Stimulated activated CD4-positive, alpha-beta T cell treated with anti-CD3 and anti-CD28 coated beads, Interleukin-15, amount 100 ng/mL, for 1 hour (primary cell): ENCODE measurements around the gene RPL10A.

Experiments
- DNase-seq, 2 donors: peaks; one replicate each; pipeline ENCODE4 v3.0.0-alpha.2; 2020; ENCODE audit warnings: low read depth in 1 of 2, low spot score in 1 of 2

RPL10A gene

DNA sequence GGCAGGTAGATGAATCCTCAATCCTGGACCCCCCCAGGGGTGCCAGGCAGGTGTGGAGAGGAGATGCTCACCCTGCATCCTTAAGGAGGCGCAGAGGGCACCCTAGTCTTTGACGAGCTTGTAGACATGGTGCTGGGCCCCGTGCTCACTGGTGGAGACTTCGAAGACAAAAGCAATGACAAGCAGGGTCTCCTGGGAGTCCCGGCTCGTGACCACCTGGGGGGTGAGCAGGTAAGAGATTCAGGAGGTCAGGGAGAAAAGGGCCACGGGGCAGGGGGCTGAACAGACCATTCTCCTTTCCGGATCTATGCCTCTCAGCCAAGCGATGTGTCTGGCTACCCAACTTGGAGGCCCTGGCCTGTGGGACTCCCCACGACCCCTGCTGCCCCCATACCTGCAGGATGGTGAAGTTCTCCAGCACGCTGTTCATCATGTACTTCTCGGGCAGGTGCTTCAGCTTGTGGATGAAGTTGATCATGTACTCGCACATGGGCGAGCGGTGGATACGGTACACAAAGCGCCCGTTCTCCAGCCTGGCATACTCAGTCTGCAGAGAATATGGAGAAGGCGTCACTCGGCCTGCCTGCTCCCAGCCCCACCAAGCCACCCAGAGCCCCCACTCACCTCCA is 6.9 kb downstream of the RPL10A start:
- DNase-seq, result no peak

DNA sequence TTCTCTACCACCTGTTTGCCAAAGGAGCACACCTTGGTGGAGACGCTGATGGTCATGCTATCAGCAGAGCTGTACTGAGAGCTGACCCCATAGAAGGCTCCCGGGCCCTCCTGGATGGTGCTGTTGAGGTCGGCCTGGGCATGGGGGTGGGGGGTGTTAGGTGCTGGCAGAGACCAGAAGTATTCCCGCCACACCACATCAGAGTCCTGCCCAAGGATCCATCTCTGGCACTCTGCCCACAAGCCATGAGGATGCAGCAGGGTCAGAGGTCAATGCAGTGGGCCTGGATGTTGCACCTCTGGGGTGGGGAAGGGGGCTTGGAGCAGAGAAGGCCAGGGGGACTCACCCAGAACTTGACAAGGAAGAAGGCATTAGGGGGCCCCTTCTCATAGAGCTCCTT is 7.4 kb downstream of the RPL10A start:
- DNase-seq, result no peak

DNA sequence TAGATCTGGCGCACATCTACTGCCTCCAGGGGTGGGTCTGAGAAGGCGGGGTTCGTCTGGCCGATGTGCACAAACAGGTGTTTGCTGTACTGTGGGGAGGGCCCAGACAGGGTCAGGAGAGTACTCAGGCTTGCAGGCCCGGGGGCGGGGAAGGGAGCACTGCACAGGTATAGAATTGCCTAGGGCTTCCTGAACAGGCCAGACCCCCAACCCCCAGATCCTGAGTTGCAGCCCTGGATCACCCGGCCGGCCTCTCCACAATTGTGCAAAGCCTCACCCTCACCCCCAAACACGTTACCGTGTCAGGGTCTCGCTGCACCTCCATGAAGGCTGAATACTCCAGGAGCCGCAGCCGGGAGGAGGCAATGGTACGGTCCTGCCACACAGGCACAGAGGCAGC is 7.8 kb downstream of the RPL10A start:
- no peak for DNase-seq

DNA sequence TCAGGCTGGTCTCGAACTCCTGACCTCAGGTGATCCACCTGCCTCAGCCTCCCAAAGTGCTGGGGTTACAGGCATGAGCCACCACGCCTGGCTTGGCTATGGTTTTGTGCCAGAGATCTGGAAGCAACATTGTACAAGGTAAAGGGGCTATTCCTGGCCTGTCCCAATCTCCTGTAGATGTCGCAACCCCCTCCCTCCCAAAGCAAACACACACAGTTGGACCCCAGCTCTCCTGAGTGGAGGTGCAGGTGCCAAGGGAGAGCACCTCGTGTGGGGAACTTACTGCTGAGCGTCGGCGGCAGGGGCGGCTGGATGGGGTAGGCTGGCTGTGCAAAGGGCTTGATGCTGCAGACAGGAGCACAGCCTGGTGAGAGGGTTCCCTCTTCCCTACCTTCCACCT is 8.8 kb downstream of the RPL10A start:
- no peak for DNase-seq

DNA sequence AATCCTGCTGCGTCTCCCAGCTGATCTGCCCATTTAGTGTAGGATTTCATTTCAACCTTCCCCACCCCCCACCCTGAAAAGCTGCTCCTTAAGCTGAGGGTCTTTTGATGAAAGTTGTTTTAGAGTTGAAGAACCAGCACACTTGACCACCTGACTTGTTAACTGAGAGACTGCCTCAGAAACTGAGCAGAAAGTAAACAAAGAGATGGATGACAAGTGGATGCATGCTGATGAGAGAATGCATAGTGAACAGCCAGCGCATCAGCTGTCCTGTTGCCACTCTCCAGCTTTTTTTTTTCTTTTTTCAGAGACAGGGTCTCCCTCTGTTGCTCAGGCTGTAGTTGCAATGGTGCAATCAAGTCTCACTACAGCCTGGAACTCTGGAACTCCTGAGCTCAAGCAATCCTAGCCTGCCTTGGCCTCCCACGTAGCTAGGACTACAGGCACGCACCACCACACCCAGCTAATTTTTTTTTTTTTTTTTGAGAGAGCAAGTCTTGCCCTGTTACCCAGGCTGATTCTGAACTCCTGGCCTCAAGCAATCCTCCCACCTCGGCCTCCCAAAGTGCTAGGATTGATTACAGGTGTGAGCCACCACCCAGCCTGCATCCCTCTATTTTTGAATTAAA is 9.5 kb downstream of the RPL10A start:
- no peak for DNase-seq

DNA sequence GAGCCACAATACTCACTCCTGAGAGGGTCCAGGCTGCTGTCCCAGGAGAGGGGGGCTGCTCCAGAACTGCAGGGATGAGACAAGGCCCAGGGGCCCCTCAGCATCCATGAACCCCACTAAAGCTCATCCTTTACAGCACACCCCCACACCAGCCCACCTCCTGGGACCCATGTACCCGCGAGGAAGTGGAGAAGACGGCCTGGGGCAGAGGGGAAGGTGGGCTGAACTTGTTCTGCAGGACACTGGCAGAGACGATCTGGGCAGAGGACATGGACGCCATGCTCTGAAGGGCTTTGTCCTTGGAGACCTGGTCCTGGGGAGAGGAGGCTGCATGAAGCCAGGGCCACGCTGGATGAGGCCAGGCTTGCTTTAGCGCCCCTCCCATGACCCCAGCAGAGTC is 10.1 kb downstream of the RPL10A start:
- no peak for DNase-seq

DNA sequence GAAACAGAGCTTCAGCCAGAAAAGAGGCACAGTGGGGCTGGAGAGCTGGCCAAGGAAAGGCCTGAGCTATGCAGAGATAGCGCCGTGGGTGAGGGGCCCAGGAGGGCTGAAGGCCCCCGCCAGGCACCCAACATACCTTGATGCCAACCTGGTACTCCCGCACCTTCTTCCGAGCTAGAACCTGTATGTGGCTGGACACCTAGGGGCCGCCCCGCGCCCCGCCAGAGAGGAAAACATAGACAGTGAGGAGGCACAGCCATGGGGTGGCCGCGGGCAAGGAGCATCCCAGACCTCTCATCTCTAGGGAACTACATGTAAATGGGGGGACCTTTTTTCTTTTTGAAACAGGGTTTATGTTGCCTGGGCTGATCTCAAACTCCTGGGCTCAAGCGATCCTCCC is 12.0 kb downstream of the RPL10A start:
- no peak for DNase-seq

DNA sequence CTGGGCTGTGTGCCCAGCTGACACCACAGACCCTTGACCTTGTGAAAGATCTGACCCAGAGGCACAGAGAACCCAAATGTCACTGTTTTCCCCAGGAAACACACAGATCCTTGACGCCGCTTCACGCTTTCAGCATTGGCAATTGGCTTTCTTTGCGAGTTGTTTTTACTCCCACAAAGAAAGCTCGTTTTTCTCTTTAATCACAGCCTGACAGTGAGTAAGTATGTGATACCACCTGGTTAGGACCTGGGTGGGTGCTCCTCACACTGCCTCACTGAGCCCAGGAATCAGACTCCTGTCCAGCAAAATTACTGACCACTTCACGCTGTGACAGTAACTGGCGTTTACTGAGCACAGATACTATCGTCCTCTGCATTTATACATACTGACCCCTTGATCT is 13.0 kb downstream of the RPL10A start:
- no peak for DNase-seq

DNA sequence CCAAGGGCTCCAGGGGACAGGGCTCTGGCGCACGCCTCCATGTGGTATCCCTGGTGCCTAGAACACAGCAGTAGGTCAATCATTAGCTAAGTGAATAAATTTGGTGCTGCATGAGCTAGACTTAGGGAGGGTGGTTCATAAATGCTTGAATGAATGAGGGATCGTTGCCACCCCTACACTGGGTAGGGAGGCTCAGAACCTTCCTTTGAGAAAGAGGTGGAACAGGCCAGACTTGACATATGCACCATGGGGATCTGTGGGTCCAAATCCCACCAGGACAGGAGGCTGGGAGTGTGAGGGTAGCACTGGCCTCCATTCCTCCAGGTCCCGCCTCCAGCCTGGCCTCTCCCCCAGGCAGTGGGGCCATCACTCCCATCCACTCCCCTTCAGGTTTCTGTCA is 14.9 kb downstream of the RPL10A start:
- DNase-seq, result no peak

DNA sequence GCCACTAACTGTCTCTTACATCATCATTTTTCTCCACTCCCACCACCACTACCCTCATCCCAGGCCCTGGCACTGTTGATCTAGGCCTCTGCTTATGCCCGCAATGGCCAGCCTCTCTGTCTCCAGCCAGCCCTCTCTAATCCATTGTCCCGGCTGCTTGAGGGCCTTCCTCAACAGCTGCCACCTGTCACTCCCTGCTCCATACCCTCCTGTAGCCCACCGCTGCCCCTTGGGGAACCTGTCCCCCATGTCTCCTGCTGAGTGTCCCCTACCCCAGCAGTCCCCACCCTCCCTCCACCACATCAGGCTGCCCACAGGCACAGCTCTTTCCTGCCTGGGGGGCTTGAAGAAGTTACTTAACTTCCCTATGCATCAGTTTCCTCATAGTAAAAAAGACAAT is 15.3 kb downstream of the RPL10A start:
- no peak for DNase-seq

DNA sequence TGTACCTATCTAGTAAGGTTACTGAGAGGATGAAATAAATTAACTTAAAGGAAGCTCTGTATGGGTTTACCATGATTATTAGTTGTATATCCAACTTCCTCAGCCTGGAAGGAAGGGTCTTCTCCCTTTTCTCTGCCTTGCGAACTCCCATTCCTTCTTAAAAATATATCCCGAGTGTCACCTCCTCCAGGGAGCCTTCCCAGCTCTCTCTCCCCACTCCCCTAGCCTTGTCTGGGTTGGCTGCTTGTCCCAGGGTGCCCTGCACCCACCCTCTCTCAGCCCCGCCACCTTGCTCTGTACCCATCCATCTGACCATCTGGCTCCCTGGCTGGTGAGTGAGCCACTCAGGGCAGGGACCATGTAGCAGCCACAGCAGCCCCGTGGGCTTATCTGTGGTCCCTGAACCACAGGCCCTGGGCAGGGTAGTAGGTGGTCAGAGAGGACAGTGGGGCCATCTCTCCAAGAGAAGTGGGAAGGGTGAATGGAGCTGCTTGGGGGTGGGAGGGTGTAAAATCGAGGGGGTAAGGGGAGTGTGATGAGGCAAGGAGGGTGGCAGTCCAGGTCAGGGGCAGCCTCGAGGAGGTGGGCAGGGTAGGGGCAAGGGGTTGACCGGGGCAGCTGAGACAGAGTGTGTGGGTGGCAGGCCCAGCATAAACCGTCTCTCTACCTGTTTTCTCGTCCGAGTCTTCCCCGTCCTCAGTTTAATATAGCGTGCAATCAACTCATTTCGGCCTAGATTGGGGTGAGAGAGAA is 15.9 kb downstream of the RPL10A start:
- DNase-seq, result no peak

DNA sequence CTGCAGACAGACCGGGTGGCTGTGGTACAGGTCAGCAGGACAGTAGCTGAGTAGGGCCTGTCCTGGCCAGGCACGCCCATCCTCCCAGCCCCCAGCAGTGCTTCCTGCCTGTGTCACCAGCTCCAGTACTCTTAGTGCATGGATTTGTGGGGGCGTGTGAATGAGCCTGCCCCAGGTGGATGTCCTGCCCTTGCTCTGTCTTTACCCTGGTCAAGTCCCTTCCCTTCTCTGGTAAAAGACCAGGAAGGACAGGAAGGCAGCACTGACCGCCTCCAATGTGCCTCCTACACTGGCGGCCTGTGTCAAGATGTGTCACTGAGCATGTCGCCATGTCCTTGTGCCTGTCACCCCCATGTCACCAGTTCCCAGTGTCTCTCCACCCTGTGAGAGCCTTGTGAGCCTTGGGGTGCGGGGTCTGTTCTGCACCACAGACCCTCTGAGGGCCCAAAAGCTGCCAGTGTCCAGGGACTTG is 16.8 kb downstream of the RPL10A start:
- no peak for DNase-seq

DNA sequence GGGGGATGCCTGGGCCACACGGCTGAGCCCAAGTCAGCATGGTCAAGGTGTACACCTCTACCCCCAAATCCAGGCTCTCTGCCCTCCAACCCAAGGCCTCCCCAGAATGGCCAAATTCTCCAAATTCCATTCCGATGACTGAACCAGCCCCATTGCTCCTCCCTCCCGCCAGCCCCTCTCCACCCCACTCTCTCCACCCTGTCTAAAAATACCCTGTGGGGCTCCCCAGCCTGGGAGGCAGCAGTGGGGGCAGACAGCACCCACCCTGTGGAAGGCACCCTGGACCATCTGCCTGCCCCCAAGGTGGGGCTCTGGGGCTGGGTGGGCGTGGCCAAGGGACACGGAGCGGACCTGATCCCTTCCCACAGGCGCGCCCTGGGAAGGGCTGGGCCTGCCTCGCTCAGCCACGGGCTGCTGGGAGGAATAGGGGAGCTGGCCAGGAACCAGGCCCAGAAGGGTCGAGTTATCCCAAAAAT is 17.2 kb downstream of the RPL10A start:
- no peak for DNase-seq

DNA sequence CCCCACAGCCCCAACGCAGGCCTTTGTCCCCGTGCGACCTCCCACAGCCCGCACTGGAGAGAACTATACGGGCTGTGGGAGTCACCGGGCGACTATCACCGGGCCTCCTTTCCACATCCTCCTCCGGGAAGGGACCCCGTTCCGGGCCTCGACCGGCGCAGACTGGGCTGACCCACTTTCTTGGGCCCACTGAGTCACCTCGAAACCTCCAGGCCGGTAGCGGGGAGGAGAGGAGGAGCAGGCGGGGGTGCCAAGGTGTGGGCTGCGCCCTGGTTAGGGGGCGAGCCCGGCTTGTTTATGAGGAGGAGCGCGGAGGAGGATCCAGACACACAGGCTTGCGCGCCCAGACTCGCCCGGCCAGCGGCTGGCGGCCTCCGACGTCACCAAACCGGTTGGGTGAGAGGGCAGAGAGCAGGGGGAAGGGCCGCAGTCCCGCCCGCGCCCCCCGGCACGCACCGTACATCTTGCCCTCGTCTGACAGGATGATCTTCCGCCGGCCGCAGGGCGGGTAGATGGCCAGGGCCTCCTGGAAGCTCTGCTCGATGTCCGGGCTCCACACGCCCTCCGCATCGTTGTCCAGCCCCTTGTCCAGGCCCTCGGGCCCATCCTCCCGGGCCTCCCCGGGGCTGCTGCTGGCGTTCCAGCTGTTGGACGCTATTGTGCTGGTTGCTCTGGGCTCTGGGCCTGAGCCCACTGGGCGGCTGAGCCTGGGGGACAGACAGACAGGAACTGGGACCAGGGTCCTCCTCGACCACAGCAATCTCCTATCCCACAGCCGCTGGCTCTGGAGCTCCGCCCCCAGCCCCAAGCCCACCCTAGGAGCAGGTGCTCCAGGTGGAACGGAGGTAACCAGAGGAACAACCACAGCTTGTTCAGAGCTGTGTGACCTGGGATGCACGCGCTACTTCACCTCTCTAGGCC is 18.1 kb downstream of the RPL10A start:
- DNase-seq, result no peak

DNA sequence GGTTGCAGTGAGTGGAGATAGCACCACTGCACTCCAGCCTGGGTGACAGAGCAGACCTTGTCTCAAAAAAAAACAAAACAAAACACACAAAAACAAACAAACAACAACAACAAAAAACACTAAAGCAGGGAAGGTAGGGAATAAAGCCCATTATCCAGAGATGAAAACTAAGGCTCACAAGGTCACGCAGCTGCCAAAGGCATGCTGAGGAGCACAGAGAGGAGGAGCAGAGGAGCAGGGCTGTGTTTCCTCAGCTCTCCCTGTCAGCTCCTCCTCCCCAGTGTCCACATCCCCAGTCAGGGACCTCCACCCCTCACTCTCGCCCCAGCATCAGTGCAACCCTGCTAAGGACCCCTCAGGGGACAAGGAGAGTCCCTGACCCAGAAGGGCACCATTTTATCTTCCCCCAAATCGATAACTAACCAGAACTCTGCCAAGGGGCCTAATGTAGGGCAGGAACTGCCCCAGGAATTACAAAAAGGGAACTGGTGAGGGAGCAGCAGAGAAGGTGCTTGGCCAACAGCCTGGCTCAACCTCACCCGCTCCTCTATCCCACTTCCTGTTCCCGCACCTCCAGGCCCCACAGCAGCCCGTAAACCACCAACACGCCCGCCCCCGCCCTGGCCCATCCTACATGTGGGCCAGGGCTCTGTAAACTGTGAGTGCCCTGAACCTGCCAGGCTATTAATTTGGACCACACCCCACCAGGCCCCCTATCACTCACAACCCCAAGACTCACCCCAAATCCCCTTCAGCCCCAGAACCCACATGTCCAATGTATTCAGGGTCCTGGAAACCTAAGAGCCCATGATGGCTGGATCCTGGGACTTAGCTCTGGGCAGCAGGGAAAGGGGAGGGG is 19.7 kb downstream of the RPL10A start:
- no peak for DNase-seq

DNA sequence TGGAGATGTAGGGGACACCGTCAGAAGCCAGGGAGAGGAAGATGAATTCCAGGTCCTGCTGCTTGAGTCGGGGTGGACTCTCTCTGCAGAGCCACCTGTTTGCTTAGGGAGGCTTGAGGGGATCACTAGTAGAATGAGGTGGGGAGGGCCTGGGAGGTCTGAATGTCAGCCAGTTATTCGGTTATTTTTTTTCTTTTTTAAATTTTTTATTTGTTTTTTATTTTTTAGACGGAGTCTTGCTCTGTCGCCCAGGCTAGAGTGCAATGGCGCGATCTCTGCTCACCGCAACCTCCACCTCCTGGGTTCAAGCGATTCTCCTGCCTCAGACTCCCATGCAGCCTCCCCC is 20.3 kb downstream of the RPL10A start:
- no peak for DNase-seq

DNA sequence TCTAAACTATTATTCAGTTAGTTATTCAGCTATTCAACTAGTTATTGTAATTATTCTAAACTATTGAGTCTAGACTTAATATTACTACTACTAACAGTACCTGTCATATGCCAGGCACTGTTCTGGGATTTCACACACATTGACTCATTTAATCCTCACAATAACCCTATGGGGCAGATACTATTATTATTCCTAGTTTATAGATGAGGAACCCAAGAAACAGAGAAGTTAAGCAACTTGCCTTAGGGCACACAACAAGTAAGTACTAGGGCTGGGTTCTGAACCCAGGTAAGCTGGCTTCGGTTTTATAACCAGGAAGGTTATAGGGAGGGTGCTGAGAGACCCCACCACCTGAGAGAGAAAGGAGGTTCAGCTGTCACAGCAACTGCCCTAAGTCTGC is 20.9 kb downstream of the RPL10A start:
- no peak for DNase-seq

DNA sequence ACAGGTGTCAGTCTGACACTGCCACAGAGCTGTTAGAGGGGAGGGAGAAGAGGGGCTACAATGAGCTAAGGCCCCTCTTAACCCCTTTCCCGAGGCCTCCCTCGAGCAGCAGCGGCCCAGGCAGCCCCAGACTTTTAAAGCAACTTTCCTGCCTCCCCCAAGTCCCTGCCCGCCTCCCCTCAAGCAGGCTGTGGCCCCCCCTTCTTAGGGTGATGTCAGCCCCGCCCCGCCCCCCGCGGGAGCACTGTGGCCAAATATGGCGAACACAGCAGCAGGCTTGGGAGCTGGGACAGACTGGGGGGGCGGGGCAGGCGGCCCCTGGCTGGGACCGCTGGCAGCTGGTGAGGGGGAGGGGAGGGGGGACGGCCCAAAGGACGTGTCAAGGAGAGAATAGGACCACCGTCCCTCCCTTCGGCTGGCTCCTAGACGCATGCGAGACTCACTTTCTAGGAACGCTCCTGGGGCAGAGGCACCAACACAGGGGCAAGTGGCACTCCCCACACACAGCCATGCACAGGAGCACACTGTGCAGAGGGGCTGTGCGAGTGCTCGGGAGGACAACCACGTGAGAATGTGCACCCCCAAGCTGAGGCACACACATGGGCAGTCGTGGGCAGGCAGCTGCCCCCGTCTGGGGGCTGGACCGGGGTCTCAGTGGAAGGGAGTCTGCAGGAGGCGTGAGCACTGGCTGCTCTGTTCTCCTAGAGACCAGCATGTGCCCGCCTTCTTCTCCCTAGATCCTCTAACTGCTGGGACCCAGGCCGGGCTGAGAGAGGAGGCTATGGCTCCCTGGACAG is 22.0 kb downstream of the RPL10A start:
- DNase-seq, result no peak

DNA sequence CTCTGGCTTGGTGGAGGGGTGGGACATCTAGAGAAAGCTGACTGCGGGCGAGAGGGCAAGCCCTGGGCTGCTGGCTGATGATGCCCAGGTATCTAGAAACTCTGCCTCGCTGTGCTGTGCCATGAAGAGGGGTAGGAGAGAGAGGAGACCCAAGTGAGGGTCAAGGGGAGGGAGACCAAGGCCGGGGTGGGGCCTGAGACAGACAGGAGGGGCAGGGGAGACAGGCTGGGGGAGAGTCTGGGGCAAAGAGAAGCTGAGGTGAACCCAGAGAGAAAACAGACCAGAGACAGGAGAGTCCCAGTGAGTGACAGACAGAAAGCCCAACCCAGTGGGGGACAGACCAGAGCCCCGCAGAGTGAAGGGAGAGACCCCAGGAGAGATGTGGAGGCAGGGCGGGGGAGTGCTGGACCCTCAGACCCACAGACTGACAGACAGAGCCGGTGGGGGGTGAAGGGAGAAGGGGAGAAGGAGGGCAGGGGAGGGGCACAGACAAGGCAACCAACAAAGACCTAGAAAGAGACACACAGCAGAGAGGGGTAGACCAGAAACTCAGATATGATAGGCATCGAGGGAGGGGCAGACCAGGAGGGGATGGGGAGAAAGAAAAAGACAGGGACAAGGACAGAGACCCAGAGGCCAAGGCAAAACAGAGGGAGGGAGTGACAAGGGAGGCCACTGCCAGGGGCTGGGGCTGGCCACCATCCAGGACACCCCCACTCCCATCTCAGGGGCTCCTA is 22.8 kb downstream of the RPL10A start:
- no peak for DNase-seq
